IMR-90 (cell line): ENCODE data around the gene HINT2. TPM values are rescaled to one million over a fixed set of nuclear protein-coding genes. Genes with fewer than 3 reads are reported as not detected.

Experiments
- ATAC-seq: fragments of 200-7000 bp; cut with Tn5 transposase; 2 replicates; pipeline ENCODE4 v1.9.1; 2020; ENCODE audit warnings: low read depth, mild to moderate bottlenecking, moderate library complexity
- BruUV-seq: library from RNA; stranded (reverse); fragments of 400-500 nt; replicated peaks from 2 replicates; lab custom pipeline; 2021; lab: Mats Ljungman, UMichigan
- CTCF ChIA-PET: fragments of 300-600 bp; formaldehyde crosslinking; extraction: SDS; loops from one replicate; lab custom pipeline; 2021; ENCODE audit warnings: antibody characterized with exemption; lab: Yijun Ruan, JAX
- POLR2A ChIA-PET: fragments of 300-600 bp; sonication (Branson Sonifier 250); formaldehyde crosslinking; loops from one replicate; lab custom pipeline; 2022; ENCODE audit warnings: antibody characterized with exemption; ENCODE audit not compliant: unreplicated experiment; lab: Charles Lee
- DNase-seq: peaks from one replicate; pipeline ENCODE4 v3.0.0; 2013
- H2AFZ ChIP-seq: replicated peaks from 2 replicates; pipeline ENCODE3; 2013; ENCODE audit warnings: low read length, mild to moderate bottlenecking; ENCODE audit not compliant: poor library complexity
- H2AK5ac ChIP-seq: 2 replicates; pipeline ENCODE4 v1.6.1; 2013; ENCODE audit warnings: low read depth, low read length, inconsistent platforms
- H2AK9ac ChIP-seq: replicated peaks from 2 replicates; pipeline ENCODE3; 2013; ENCODE audit warnings: mild to moderate bottlenecking, low read depth, low read length, moderate library complexity; ENCODE audit not compliant: poor library complexity
- H2BK120ac ChIP-seq: 2 replicates; pipeline ENCODE4 v1.6.1; 2013; ENCODE audit warnings: low read depth, low read length, inconsistent platforms
- H2BK15ac ChIP-seq: 3 replicates; pipeline ENCODE4 v1.6.1; 2013; ENCODE audit warnings: low read depth, low read length, inconsistent platforms
- H2BK20ac ChIP-seq: 2 replicates; pipeline ENCODE4 v1.6.1; 2013; ENCODE audit warnings: low read depth, mild to moderate bottlenecking, inconsistent platforms, low read length, moderate library complexity
- H2BK5ac ChIP-seq: 2 replicates; pipeline ENCODE4 v1.6.1; 2013; ENCODE audit warnings: mild to moderate bottlenecking, low read depth, low read length, inconsistent platforms; ENCODE audit not compliant: poor library complexity, severe bottlenecking
- H3K14ac ChIP-seq: replicated peaks from 2 replicates; pipeline ENCODE4 v1.6.1; 2013; ENCODE audit warnings: low read depth, low read length, inconsistent platforms
- H3K18ac ChIP-seq: 2 replicates; pipeline ENCODE4 v1.6.1; 2013; ENCODE audit warnings: low read depth, low read length, control low read depth
- H3K23ac ChIP-seq: 2 replicates; pipeline ENCODE4 v1.6.1; 2013; ENCODE audit warnings: low read depth, low read length, inconsistent platforms
- H3K27ac ChIP-seq: 2 replicates; pipeline ENCODE4 v1.5.1; 2013; ENCODE audit warnings: mild to moderate bottlenecking, control low read depth, low read length; ENCODE audit not compliant: insufficient read depth
- H3K27me3 ChIP-seq: 2 replicates; pipeline ENCODE4 v1.6.1; 2013; ENCODE audit warnings: low read length; ENCODE audit not compliant: control insufficient read depth, insufficient read depth
- H3K36me3 ChIP-seq: 2 replicates; pipeline ENCODE4 v1.6.1; 2013; ENCODE audit warnings: low read length, mixed read lengths; ENCODE audit not compliant: control insufficient read depth, insufficient read depth
- H3K4ac ChIP-seq: 2 replicates; pipeline ENCODE4 v1.6.1; 2013; ENCODE audit warnings: low read depth, low read length, inconsistent platforms
- H3K4me1 ChIP-seq: 2 replicates; pipeline ENCODE4 v1.6.1; 2013; ENCODE audit warnings: low read length, mixed read lengths; ENCODE audit not compliant: control insufficient read depth, insufficient read depth
- H3K4me2 ChIP-seq: 2 replicates; pipeline ENCODE4 v1.6.1; 2013; ENCODE audit warnings: low read depth, mild to moderate bottlenecking, control low read depth, low read length, moderate library complexity
- H3K4me3 ChIP-seq: 2 replicates; pipeline ENCODE4 v1.5.1; 2013; ENCODE audit warnings: low read depth, mild to moderate bottlenecking, control low read depth, low read length, moderate library complexity; ENCODE audit not compliant: insufficient read depth
- H3K56ac ChIP-seq: 2 replicates; pipeline ENCODE4 v1.6.1; 2013; ENCODE audit warnings: low read length, inconsistent platforms; ENCODE audit not compliant: insufficient read depth; ENCODE audit errors: extremely low read depth
- H3K79me1 ChIP-seq, 2 experiments: 2 replicates each; pipeline ENCODE4 v1.6.1; 2013; ENCODE audit warnings: low read length in 2 of 2, inconsistent platforms in 1 of 2, low read depth in 1 of 2
- H3K9ac ChIP-seq: 2 replicates; pipeline ENCODE4 v1.6.1; 2013; ENCODE audit warnings: low read depth, low read length, control low read depth
- H3K9me1 ChIP-seq: 2 replicates; pipeline ENCODE4 v1.6.1; 2013; ENCODE audit warnings: low read length, inconsistent platforms; ENCODE audit not compliant: insufficient read depth
- H3K9me3 ChIP-seq: 2 replicates; pipeline ENCODE4 v1.6.1; 2013; ENCODE audit warnings: low read length; ENCODE audit not compliant: control insufficient read depth, insufficient read depth
- H4K20me1 ChIP-seq: 2 replicates; pipeline ENCODE4 v1.6.1; 2013; ENCODE audit warnings: low read length, inconsistent platforms; ENCODE audit not compliant: insufficient read depth
- H4K5ac ChIP-seq: 2 replicates; pipeline ENCODE4 v1.6.1; 2013; ENCODE audit warnings: mild to moderate bottlenecking, low read depth, low read length, control low read depth
- H4K8ac ChIP-seq, 2 experiments: 2 replicates each; pipeline ENCODE4 v1.6.1; 2013; ENCODE audit warnings: low read depth in 2 of 2, low read length in 2 of 2, control low read depth in 1 of 2, inconsistent platforms in 1 of 2
- H4K91ac ChIP-seq: 2 replicates; pipeline ENCODE4 v1.6.1; 2013; ENCODE audit warnings: low read depth, low read length, inconsistent platforms; ENCODE audit not compliant: insufficient read depth
- BHLHE40 ChIP-seq: fragments of 150-350 bp; IDR thresholded peaks from 2 replicates; pipeline ENCODE4 v1.6.1; 2016; ENCODE audit warnings: mild to moderate bottlenecking, low read depth, low read length
- CEBPB ChIP-seq: IDR thresholded peaks from 2 replicates; pipeline ENCODE4 v1.6.1; 2012; ENCODE audit warnings: low read depth, low read length, improper control_type of control experiment
- CHD1 ChIP-seq: IDR thresholded peaks from 2 replicates; pipeline ENCODE4 v1.6.1; 2012; ENCODE audit warnings: low read depth, low read length, improper control_type of control experiment
- FOS ChIP-seq: fragments of 150-350 bp; IDR thresholded peaks from 2 replicates; pipeline ENCODE4 v1.6.1; 2016; ENCODE audit warnings: low read depth, low read length
- MAFK ChIP-seq: IDR thresholded peaks from 2 replicates; pipeline ENCODE4 v1.6.1; 2012; ENCODE audit warnings: low read depth, low read length, improper control_type of control experiment
- MAZ ChIP-seq: IDR thresholded peaks from 2 replicates; pipeline ENCODE4 v1.6.1; 2012; ENCODE audit warnings: low read depth, mild to moderate bottlenecking, low read length, improper control_type of control experiment, moderate library complexity, borderline replicate concordance
- MXI1 ChIP-seq: IDR thresholded peaks from 2 replicates; pipeline ENCODE4 v1.6.1; 2012; ENCODE audit warnings: low read depth, mild to moderate bottlenecking, low read length, moderate library complexity, borderline replicate concordance
- NFE2L2 ChIP-seq: fragments of 150-350 bp; IDR thresholded peaks from 2 replicates; pipeline ENCODE4 v1.6.1; 2016; ENCODE audit warnings: low read depth, mild to moderate bottlenecking, low read length
- POLR2A ChIP-seq: IDR thresholded peaks from 2 replicates; pipeline ENCODE4 v1.6.1; 2012; ENCODE audit warnings: mild to moderate bottlenecking, low read depth, low read length
- RAD21 ChIP-seq: IDR thresholded peaks from 2 replicates; pipeline ENCODE4 v1.6.1; 2012; ENCODE audit warnings: low read length, improper control_type of control experiment
- RCOR1 ChIP-seq: IDR thresholded peaks from 2 replicates; pipeline ENCODE4 v1.6.1; 2012; ENCODE audit warnings: mild to moderate bottlenecking, low read length, improper control_type of control experiment; ENCODE audit not compliant: insufficient replicate concordance
- RFX5 ChIP-seq: IDR thresholded peaks from 2 replicates; pipeline ENCODE4 v1.8.0; 2012; ENCODE audit warnings: low read depth, mild to moderate bottlenecking, low read length, moderate library complexity
- SMC3 ChIP-seq: fragments of 150-350 bp; IDR thresholded peaks from 2 replicates; pipeline ENCODE4 v1.6.1; 2016; ENCODE audit warnings: low read depth, mild to moderate bottlenecking, antibody characterized with exemption, low read length, moderate library complexity
- WGBS, 2 experiments: methylation state at CpG; one replicate each; pipeline versions ENCODE4 v1.1.5 to v1.1.7; 2013; ENCODE audit warnings: missing lambda C conversion rate in 2 of 2; ENCODE audit not compliant: insufficient read length in 1 of 2; ENCODE audit errors: extremely low coverage in 2 of 2; 5-methylcytosine and 5-hydroxymethylcytosine counted together
- dilution Hi-C: fragments of 300-500 bp; cut with HindIII; formaldehyde crosslinking; loops from one replicate; pipeline ENCODE4 v1.14.3; 2018; ENCODE audit warnings: low sequenced_read_pairs; ENCODE audit not compliant: unreplicated experiment
- in situ Hi-C: fragments of 300-500 bp; cut with MboI; formaldehyde crosslinking; loops from 3 replicates; pipeline ENCODE4 v1.14.3; 2019; ENCODE audit warnings: low sequenced_read_pairs, inconsistent platforms, mixed read lengths
- intact Hi-C: fragments of 100-400 bp; cut with micrococcal nuclease; formaldehyde crosslinking; loops from 2 replicates; pipeline ENCODE4 v1.10.0; 2022
- polyA plus RNA-seq, 3 experiments: library from polyadenylated mRNA; depleted of rRNA; stranded (reverse); fragments of >200 nt; gene quantifications; 2 replicates each; pipeline ENCODE4 v1.2.3, GENCODE V29; 2012; ENCODE audit warnings: low replicate concordance in 1 of 3
- total RNA-seq: library from RNA; depleted of rRNA; stranded (reverse); fragments of >200 nt; gene quantifications from 2 replicates; pipeline ENCODE4 v1.2.3, GENCODE V29; 2012
- TF ChIP-seq, protein P1 (sequence below): fragments of 150-350 bp; IDR thresholded peaks from 2 replicates; pipeline ENCODE4 v1.6.1; 2016; ENCODE audit warnings: low read depth, mild to moderate bottlenecking, low read length, moderate library complexity, borderline replicate concordance
- TF ChIP-seq, protein P2 (sequence below): fragments of 150-350 bp; IDR thresholded peaks from 2 replicates; pipeline ENCODE4 v1.6.1; 2017; ENCODE audit warnings: mild to moderate bottlenecking, antibody characterized with exemption, low read length, low read depth
- TF ChIP-seq, protein P3 (sequence below): conservative IDR thresholded peaks from 2 replicates; pipeline ENCODE4 v1.5.1; 2012; ENCODE audit warnings: mild to moderate bottlenecking, low read depth, low read length, improper control_type of control experiment

Gene HINT2
- total and polyA plus RNA-seq, 2 of the 4 experiments (the other 2 are of a cell fraction) = 7.5 to 20.6 TPM

- in situ Hi-C loops = no loop called here
These were observed 41.4 kb upstream of the HINT2 start for GRCh38 chr9:35856206-35856605.

More at GRCh38 chr9:35856206-35856605, 41.4 kb upstream of the HINT2 start:
- no peak overlapping the region for H4K8ac ChIP-seq
- dilution Hi-C loops (no loop called here), intact Hi-C loops (no loop called here)
- no peak overlapping the region for H3K4ac ChIP-seq
- H3K9ac ChIP-seq = no peak overlapping the region
- H2BK15ac ChIP-seq = no peak overlapping the region
- H2BK5ac ChIP-seq = no peak overlapping the region
- H3K14ac ChIP-seq = no peak overlapping the region
- no peak overlapping the region for H3K27ac ChIP-seq
- no peak overlapping the region for H2BK120ac ChIP-seq
- H3K9me1 ChIP-seq = no peaks in the 10 kb centered on the region
- no peak for ATAC-seq
- WGBS, 2 experiments = 100% methylated on average over 1 of the region's 3 CpGs; no CpG with 5 or more reads in 1 of the 2 experiments
- no peak overlapping the region for H2AK9ac ChIP-seq
- H3K36me3 ChIP-seq = peaks cover 3% of the 10 kb centered on the region; the same call in 1 of the 2 replicates
- H3K4me3 ChIP-seq = no peak overlapping the region
- TF ChIP-seq BHLHE40 (no peak), FOS (no peak), CHD1 (no peak), MXI1 (no peak), RAD21 (no peak), MAZ (no peak), CEBPB (no peak), MAFK (no peak), RCOR1 (no peak), SMC3 (no peak), RFX5 (no peak), POLR2A (no peak), NFE2L2 (no peak)
- TF ChIP-seq, protein P1, sequence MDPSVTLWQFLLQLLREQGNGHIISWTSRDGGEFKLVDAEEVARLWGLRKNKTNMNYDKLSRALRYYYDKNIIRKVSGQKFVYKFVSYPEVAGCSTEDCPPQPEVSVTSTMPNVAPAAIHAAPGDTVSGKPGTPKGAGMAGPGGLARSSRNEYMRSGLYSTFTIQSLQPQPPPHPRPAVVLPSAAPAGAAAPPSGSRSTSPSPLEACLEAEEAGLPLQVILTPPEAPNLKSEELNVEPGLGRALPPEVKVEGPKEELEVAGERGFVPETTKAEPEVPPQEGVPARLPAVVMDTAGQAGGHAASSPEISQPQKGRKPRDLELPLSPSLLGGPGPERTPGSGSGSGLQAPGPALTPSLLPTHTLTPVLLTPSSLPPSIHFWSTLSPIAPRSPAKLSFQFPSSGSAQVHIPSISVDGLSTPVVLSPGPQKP = no peak
- TF ChIP-seq, protein P2, sequence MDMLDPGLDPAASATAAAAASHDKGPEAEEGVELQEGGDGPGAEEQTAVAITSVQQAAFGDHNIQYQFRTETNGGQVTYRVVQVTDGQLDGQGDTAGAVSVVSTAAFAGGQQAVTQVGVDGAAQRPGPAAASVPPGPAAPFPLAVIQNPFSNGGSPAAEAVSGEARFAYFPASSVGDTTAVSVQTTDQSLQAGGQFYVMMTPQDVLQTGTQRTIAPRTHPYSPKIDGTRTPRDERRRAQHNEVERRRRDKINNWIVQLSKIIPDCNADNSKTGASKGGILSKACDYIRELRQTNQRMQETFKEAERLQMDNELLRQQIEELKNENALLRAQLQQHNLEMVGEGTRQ = no peak
- TF ChIP-seq, protein P3, sequence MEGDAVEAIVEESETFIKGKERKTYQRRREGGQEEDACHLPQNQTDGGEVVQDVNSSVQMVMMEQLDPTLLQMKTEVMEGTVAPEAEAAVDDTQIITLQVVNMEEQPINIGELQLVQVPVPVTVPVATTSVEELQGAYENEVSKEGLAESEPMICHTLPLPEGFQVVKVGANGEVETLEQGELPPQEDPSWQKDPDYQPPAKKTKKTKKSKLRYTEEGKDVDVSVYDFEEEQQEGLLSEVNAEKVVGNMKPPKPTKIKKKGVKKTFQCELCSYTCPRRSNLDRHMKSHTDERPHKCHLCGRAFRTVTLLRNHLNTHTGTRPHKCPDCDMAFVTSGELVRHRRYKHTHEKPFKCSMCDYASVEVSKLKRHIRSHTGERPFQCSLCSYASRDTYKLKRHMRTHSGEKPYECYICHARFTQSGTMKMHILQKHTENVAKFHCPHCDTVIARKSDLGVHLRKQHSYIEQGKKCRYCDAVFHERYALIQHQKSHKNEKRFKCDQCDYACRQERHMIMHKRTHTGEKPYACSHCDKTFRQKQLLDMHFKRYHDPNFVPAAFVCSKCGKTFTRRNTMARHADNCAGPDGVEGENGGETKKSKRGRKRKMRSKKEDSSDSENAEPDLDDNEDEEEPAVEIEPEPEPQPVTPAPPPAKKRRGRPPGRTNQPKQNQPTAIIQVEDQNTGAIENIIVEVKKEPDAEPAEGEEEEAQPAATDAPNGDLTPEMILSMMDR = no peak
- POLR2A ChIA-PET = no interaction called here
- no peak for DNase-seq
- no peaks in the 10 kb centered on the region for H4K20me1 ChIP-seq
- H3K79me1 ChIP-seq = no peaks in the 10 kb centered on the region
- H4K91ac ChIP-seq = no peak overlapping the region
- H3K18ac ChIP-seq = no peak overlapping the region
- no peaks in the 10 kb centered on the region for H3K9me3 ChIP-seq
- H3K56ac ChIP-seq = no peak overlapping the region
- no peak overlapping the region for H2AK5ac ChIP-seq
- no peak overlapping the region for H3K23ac ChIP-seq
- H4K5ac ChIP-seq = no peak overlapping the region
- no peak overlapping the region for H2BK20ac ChIP-seq
- no TSS peak for BruUV-seq
- no peaks in the 10 kb centered on the region for H3K4me1 ChIP-seq
- CTCF ChIA-PET = no interaction called here
- no peak overlapping the region for H3K4me2 ChIP-seq
- no peak overlapping the region for H2AFZ ChIP-seq
- peaks cover 9% of the 10 kb centered on the region for H3K27me3 ChIP-seq
